ENCODE measurements around the gene LPXN.

Gene LPXN

DNA sequence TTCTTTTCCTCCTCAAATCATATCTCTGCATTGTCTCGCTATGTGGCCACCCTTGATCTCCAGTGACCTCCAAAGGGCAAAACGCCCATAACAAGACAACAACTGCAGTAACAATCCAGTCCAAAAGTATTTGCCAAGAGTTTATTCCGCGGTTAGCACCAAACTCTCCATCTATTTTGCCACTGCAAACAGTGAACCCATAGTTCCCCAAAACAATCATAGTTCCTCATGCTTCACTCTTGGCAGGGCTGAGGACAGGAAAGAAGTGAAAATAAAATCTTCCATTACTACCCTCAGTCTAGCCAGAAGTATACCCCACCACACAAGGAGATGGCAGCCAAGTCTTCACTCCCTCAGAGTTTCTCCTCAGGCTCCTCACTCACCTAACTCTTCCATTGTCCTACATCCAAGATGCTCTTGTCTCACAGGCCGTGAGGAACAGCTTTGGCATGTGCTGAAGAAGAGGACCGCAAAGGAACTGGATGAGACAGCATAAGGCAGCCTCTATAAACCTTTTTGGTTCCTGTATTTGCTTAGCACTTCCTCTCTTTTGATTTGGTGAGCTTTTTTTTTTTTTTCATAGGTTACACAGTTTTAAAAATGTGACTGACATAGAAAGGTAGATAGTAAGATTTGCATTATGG lies at the start of gene LPXN:
Gene LPXN (minus strand): TSS at position 480 of the 644 bp plus-strand sequence. CDS start 84 bp downstream, at position 396.
- H3K4me3 ChIP-seq (ENCODE audit: low read depth, low read length) = no peak within 1 kb of the TSS
- no peak for TF ChIP-seq CTCF (IDR thresholded peaks at IDR 0.05; ENCODE audit: low read depth, low read length)
- H3K9me3 ChIP-seq (ENCODE audit: severe bottlenecking) = no peaks in the 10 kb centered on the region
- peaks cover 15% of the 10 kb centered on the region for H3K36me3 ChIP-seq
- no peak for DNase-seq
- no peaks in the 10 kb centered on the region for H3K27me3 ChIP-seq (ENCODE audit: insufficient read depth, low read depth, severe bottlenecking)
- H3K27ac ChIP-seq = no peak within 1 kb of the TSS

- TF ChIP-seq CTCF (IDR thresholded peaks at IDR 0.05; ENCODE audit: low read depth, low read length) = no peak
- H3K27me3 ChIP-seq (ENCODE audit: insufficient read depth, low read depth, severe bottlenecking) = no peaks in the 10 kb centered on the region
- H3K27ac ChIP-seq = no peak overlapping the region
- H3K9me3 ChIP-seq (ENCODE audit: severe bottlenecking) = no peaks in the 10 kb centered on the region
- H3K4me3 ChIP-seq (ENCODE audit: low read depth, low read length) = no peak overlapping the region
- DNase-seq = no peak
- peaks cover 38% of the 10 kb centered on the region for H3K36me3 ChIP-seq
Observed at GRCh38 chr11:58625086-58625485, 49.4 kb upstream of the LPXN start.

DNA sequence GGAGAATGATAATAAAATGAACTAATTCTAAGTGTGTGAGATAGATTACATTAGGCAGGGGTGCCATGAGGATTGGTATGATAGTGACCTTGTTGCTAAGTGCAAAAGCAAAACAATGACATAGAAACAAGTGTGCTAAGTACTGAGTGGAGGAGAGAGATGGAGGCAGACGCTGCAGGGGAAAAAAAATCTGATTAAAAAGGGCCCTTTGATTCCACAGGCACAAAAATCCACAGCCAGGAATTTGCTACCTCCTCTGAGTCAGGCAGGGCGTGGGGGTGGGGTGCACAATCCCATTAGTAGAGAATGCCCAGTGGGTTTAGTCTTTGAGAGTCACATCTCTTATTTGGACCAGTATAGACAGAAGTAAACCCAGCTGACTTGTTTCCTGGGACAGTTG lies 46.7 kb upstream of the LPXN start, which contains the start of gene CNTF:
Gene CNTF (plus strand): TSS at position 322 of the 400 bp plus-strand sequence. CDS start 88 bp downstream, outside the sequence.
- H3K36me3 ChIP-seq = peaks cover 54% of the 10 kb centered on the region
- no peak for DNase-seq
- H3K27me3 ChIP-seq (ENCODE audit: insufficient read depth, low read depth, severe bottlenecking) = no peaks in the 10 kb centered on the region
- H3K27ac ChIP-seq = no peak within 1 kb of the TSS
- H3K4me3 ChIP-seq (ENCODE audit: low read depth, low read length) = no peak within 1 kb of the TSS
- no peak for TF ChIP-seq CTCF (IDR thresholded peaks at IDR 0.05; ENCODE audit: low read depth, low read length)
- H3K9me3 ChIP-seq (ENCODE audit: severe bottlenecking) = no peaks in the 10 kb centered on the region

DNA sequence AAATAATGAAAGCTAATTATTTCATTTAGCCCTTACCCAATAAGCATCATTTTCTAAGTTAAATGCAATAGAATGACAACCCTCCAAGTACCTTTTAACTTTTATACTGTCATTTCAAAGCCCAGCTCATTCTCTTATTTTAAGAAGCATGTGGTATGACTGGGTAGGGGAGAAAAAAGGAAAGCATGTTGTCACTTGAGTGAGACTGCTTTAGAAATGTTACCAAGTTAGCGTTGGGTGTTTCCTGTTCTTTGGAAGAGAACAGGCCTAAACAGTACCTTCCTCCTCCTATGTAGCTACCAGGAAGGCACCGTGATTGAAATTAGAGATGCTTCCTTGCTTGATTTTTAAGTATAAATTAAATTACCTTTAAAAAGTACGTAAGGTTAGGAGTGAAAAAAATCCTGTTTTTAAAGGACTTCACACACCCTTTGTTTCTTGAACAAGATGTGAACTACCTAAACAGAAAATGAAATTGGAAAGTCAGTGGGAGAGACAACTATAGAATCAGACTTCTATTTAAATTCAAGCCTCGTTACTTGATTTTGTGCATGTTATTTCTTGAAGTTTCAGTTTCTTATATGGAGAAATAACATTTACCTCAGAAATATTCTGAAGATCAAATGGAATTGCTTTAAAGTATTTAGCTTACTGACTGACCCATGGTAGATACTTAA lies 46.1 kb upstream of the LPXN start:
- Histone ChIP-seq H3K4me3 (ENCODE audit: low read depth, low read length) (no peak overlapping the region), H3K27ac (no peak overlapping the region), H3K36me3 (peaks cover 60% of the 10 kb centered on the region), H3K9me3 (ENCODE audit: severe bottlenecking) (no peaks in the 10 kb centered on the region), H3K27me3 (ENCODE audit: insufficient read depth, low read depth, severe bottlenecking) (no peaks in the 10 kb centered on the region)
- DNase-seq = no peak
- TF ChIP-seq CTCF (IDR thresholded peaks at IDR 0.05; ENCODE audit: low read depth, low read length) = no peak

DNA sequence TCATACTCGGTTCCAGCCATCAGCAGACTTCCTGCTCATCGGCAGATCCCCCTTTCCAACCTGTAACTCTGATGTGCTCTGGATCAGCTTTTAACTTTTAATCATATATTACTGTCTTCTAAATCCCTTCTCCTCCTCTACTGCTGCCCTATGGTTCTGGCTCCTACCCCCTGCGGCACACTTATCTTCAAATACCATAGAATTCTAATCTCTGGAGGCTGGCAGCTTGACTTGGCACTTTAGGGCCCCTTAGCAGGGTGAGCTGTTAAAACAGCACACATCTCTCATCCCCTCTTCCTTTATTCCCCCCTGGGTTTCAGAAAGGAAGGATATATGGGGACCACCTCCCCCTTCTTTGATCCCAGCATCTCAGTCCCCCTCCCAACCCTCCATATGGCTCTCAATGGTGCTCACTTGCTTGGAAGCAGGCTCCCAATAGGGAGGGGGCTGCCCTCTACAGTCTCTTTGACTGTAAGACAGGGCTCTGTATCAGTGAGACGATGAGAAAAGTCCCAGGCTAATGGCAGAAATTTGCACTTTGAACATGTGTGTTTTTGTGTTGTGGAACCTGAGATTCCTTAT lies 42.4 kb upstream of the LPXN start:
- H3K36me3 ChIP-seq = peaks cover 79% of the 10 kb centered on the region
- peak; percentile 27; the same call in 1 of the 2 replicates for TF ChIP-seq CTCF (IDR thresholded peaks at IDR 0.05; ENCODE audit: low read depth, low read length)

More for the DNA sequence above, 42.4 kb upstream of the LPXN start:
- H3K9me3 ChIP-seq (ENCODE audit: severe bottlenecking) = no peaks in the 10 kb centered on the region
- H3K27me3 ChIP-seq (ENCODE audit: insufficient read depth, low read depth, severe bottlenecking) = no peaks in the 10 kb centered on the region
- peak; percentile 11 for DNase-seq
- H3K4me3 ChIP-seq (ENCODE audit: low read depth, low read length) = no peak overlapping the region
- H3K27ac ChIP-seq = no peak overlapping the region
